Measurements from ENCODE around the gene TOP1. TPM values are rescaled to one million over a fixed set of nuclear protein-coding genes. Genes with fewer than 3 reads are reported as not detected.

The TOP1 gene
- total and polyA plus RNA-seq, 9 of the 15 experiments (the other 6 are each of a cell fraction or from before 2014, with no cell fraction given): 26.4 to 127 (median 39.6) TPM

DNA sequence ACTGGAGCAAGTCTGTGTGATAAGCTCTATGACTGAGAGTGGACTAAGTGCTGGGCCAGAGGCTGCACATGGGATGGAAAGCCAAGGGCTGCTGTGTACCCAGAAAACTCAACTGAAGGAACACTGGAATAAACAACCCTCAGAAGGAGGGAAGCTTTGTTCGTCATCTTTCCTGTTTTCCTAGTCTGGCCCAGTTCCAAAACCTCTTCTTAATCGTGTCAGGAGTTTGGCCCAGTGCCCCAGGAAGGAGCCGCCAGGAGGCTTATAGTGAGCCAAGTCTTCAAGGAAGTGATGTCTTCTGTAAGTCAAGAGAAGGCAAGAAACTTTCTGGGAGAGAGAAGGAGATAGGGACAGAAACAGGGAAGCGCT, 23.3 kb upstream of the TOP1 start (continued):
- TF ChIP-seq, protein P1, sequence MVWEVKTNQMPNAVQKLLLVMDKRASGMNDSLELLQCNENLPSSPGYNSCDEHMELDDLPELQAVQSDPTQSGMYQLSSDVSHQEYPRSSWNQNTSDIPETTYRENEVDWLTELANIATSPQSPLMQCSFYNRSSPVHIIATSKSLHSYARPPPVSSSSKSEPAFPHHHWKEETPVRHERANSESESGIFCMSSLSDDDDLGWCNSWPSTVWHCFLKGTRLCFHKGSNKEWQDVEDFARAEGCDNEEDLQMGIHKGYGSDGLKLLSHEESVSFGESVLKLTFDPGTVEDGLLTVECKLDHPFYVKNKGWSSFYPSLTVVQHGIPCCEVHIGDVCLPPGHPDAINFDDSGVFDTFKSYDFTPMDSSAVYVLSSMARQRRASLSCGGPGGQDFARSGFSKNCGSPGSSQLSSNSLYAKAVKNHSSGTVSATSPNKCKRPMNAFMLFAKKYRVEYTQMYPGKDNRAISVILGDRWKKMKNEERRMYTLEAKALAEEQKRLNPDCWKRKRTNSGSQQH (CRISPR knock-in tag; IDR thresholded peaks at IDR 0.05): no peak
- 0 out of 2 replicates have a peak, but pooled peaks have one; percentile 20 for TF ChIP-seq JUND (IDR thresholded peaks at IDR 0.05; ENCODE audit: borderline replicate concordance, low read depth, low read length)
- no peak for TF ChIP-seq JUND (tag; IDR thresholded peaks at IDR 0.05; ENCODE audit: borderline replicate concordance, low read depth, low read length)
- TF ChIP-seq FIP1L1 (IDR thresholded peaks at IDR 0.05; ENCODE audit: low read depth, low read length, poor library complexity, severe bottlenecking): no peak
- no peak for TF ChIP-seq SRSF9 (IDR thresholded peaks at IDR 0.05; ENCODE audit: borderline replicate concordance, low read depth, low read length)
- no peak for TF ChIP-seq NONO (IDR thresholded peaks at IDR 0.05; ENCODE audit: low read depth in 2 of 2, low read length in 1 of 2)
- no peak for TF ChIP-seq TCFL5 (CRISPR knock-in tag; conservative IDR thresholded peaks at IDR 0.05)
- TF ChIP-seq HDAC2 (IDR thresholded peaks at IDR 0.05): 0 out of 2 replicates have a peak, but pooled peaks have one; percentile 4
- no peak for TF ChIP-seq ZNF695 (CRISPR knock-in tag; IDR thresholded peaks at IDR 0.05)
- no peak for TF ChIP-seq BRD4 (IDR thresholded peaks at IDR 0.05)
- peak; percentile 90 for TF ChIP-seq NFIC (IDR thresholded peaks at IDR 0.05)
- TF ChIP-seq ZNF75A (CRISPR knock-in tag; IDR thresholded peaks at IDR 0.05): no peak
- no peak for TF ChIP-seq ZBTB8A (IDR thresholded peaks at IDR 0.05; ENCODE audit: partially characterized antibody)
- TF ChIP-seq, protein P2, sequence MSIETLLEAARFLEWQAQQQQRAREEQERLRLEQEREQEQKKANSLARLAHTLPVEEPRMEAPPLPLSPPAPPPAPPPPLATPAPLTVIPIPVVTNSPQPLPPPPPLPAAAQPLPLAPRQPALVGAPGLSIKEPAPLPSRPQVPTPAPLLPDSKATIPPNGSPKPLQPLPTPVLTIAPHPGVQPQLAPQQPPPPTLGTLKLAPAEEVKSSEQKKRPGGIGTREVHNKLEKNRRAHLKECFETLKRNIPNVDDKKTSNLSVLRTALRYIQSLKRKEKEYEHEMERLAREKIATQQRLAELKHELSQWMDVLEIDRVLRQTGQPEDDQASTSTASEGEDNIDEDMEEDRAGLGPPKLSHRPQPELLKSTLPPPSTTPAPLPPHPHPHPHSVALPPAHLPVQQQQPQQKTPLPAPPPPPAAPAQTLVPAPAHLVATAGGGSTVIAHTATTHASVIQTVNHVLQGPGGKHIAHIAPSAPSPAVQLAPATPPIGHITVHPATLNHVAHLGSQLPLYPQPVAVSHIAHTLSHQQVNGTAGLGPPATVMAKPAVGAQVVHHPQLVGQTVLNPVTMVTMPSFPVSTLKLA (conservative IDR thresholded peaks at IDR 0.05): no peak
- TF ChIP-seq MEIS2 (IDR thresholded peaks at IDR 0.05; ENCODE audit: partially characterized antibody): peak; percentile 50
- TF ChIP-seq PHF21A (IDR thresholded peaks at IDR 0.05; ENCODE audit: borderline replicate concordance, low read depth): no peak
- no peak for TF ChIP-seq HIVEP1 (CRISPR knock-in tag; IDR thresholded peaks at IDR 0.05)
- TF ChIP-seq CBFB (CRISPR knock-in tag; IDR thresholded peaks at IDR 0.05): no peak
- no peak for TF ChIP-seq CTBP1 (IDR thresholded peaks at IDR 0.05; ENCODE audit: borderline replicate concordance)
- TF ChIP-seq ZNF175 (CRISPR knock-in tag; IDR thresholded peaks at IDR 0.05; ENCODE audit: low read depth): peak; percentile 63; the same call in 1 of the 2 replicates
- no peak for TF ChIP-seq GATAD2A (IDR thresholded peaks at IDR 0.05)
